RWPE2 (cell line): ENCODE measurements around the gene IL36B.
A peak's percentile ranks its signal among the peaks of the same experiment; 100 is the strongest.

ENCODE experiments used
- ATAC-seq: fragments of 200-7000 bp; cut with Tn5 transposase; 3 replicates; pipeline ENCODE4 v1.9.1; 2021; ENCODE audit warnings: low read depth
- DNase-seq: peaks from one replicate; pipeline ENCODE4 v3.0.0-alpha.2; 2020; ENCODE audit warnings: low spot score
- H3K27ac ChIP-seq: fragments of 450-650 bp; 2 replicates; pipeline ENCODE4 v1.5.1; 2017; ENCODE audit warnings: mild to moderate bottlenecking; ENCODE audit not compliant: poor library complexity, severe bottlenecking
- H3K27me3 ChIP-seq: fragments of 250-450 bp; sonication (Bioruptor Pico); 2 replicates; pipeline ENCODE4 v1.5.1; 2021; ENCODE audit warnings: mild to moderate bottlenecking, moderate library complexity; ENCODE audit not compliant: insufficient read depth, poor library complexity, severe bottlenecking
- H3K36me3 ChIP-seq: fragments of 250-450 bp; sonication (Bioruptor Pico); 2 replicates; pipeline ENCODE4 v1.5.1; 2020; ENCODE audit warnings: low read depth, mild to moderate bottlenecking, moderate library complexity
- H3K4me1 ChIP-seq: fragments of 250-450 bp; sonication (Bioruptor Pico); 2 replicates; pipeline ENCODE4 v1.5.1; 2021; ENCODE audit warnings: mild to moderate bottlenecking, moderate library complexity; ENCODE audit not compliant: insufficient read depth, poor library complexity, severe bottlenecking
- H3K4me3 ChIP-seq: fragments of 250-450 bp; sonication (Bioruptor Pico); 2 replicates; pipeline ENCODE4 v1.5.1; 2021; ENCODE audit warnings: mild to moderate bottlenecking, moderate library complexity; ENCODE audit not compliant: severe bottlenecking
- H3K9me3 ChIP-seq: fragments of 250-450 bp; sonication (Bioruptor Pico); 2 replicates; pipeline ENCODE4 v1.5.1; 2021; ENCODE audit warnings: mild to moderate bottlenecking, moderate library complexity; ENCODE audit not compliant: severe bottlenecking
- TF ChIP-seq, protein P1 (sequence below): fragments of 450-650 bp; IDR thresholded peaks from one replicate; pipeline ENCODE4 v1.5.1; 2017; ENCODE audit warnings: mild to moderate bottlenecking, moderate library complexity; ENCODE audit not compliant: poor library complexity, severe bottlenecking

Gene IL36B

GRCh38 chr2:113041871-113042270 lies 10.8 kb downstream of the IL36B start:
- Histone ChIP-seq H3K4me3 (no peak overlapping the region), H3K27me3 (no peaks in the 10 kb centered on the region), H3K27ac (no peak overlapping the region), H3K36me3 (no peaks in the 10 kb centered on the region), H3K4me1 (no peaks in the 10 kb centered on the region), H3K9me3 (no peaks in the 10 kb centered on the region)
- TF ChIP-seq, protein P1, sequence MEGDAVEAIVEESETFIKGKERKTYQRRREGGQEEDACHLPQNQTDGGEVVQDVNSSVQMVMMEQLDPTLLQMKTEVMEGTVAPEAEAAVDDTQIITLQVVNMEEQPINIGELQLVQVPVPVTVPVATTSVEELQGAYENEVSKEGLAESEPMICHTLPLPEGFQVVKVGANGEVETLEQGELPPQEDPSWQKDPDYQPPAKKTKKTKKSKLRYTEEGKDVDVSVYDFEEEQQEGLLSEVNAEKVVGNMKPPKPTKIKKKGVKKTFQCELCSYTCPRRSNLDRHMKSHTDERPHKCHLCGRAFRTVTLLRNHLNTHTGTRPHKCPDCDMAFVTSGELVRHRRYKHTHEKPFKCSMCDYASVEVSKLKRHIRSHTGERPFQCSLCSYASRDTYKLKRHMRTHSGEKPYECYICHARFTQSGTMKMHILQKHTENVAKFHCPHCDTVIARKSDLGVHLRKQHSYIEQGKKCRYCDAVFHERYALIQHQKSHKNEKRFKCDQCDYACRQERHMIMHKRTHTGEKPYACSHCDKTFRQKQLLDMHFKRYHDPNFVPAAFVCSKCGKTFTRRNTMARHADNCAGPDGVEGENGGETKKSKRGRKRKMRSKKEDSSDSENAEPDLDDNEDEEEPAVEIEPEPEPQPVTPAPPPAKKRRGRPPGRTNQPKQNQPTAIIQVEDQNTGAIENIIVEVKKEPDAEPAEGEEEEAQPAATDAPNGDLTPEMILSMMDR: peak; percentile 33
- no peak for DNase-seq
- ATAC-seq: no peak; the same call in 2 of the 3 replicates

GRCh38 chr2:113039719-113040118 lies 12.9 kb downstream of the IL36B start:
- DNase-seq (no peak), ATAC-seq (no peak)
- no peaks in the 10 kb centered on the region for H3K27me3 ChIP-seq
- H3K36me3 ChIP-seq: no peaks in the 10 kb centered on the region
- H3K4me1 ChIP-seq: no peaks in the 10 kb centered on the region
- H3K9me3 ChIP-seq: no peaks in the 10 kb centered on the region
- H3K27ac ChIP-seq: no peak overlapping the region
- TF ChIP-seq, protein P1: no peak
- no peak overlapping the region for H3K4me3 ChIP-seq

DNA sequence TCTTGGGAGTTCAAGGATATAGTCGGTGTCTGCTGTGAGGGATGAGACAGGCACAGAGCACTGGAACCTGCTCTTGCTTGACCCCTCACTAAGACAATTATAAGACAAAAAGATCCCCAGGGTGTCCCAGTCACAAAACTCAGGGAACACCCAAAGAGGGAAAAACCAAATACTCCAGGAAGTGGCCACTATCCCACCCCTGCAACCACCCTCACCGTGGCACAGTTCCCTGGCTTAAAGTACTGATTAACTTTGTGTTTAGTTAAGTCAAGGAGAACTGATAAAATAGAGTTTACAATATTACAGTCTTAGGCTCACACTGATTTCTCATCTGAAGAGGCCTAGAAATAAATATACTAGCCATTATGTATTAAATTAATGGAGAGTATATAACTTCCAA lies 13.5 kb downstream of the IL36B start:
- Histone ChIP-seq H3K27me3 (no peaks in the 10 kb centered on the region), H3K36me3 (no peaks in the 10 kb centered on the region), H3K4me1 (no peaks in the 10 kb centered on the region), H3K4me3 (no peak overlapping the region), H3K9me3 (no peaks in the 10 kb centered on the region), H3K27ac (no peak overlapping the region)
- ATAC-seq (no peak), DNase-seq (no peak)
- TF ChIP-seq, protein P1: no peak

DNA sequence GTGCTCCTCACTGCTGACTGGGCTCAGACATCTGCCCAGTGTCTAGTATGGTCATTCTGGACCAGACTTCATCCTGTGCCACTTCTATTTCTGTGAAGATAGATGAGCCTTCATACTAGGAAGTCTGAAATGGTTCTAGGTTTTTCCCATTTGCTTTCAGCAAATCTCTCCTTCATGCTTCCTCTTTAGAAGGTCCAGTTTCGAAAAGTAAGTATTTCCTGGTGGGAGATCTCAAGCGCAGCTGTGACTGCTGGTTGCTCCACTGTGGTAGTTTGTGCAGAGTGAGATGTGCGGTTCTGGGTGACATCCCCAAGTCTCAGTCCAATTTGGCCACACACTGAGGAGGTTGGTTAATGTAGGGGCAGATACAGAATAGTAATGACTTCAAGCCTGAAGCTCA lies 14.4 kb downstream of the IL36B start:
- no peak for ATAC-seq
- DNase-seq: no peak
- H3K36me3 ChIP-seq: no peaks in the 10 kb centered on the region
- H3K27me3 ChIP-seq: no peaks in the 10 kb centered on the region
- H3K27ac ChIP-seq: no peak overlapping the region
- no peaks in the 10 kb centered on the region for H3K4me1 ChIP-seq
- TF ChIP-seq, protein P1: no peak
- no peaks in the 10 kb centered on the region for H3K9me3 ChIP-seq
- no peak overlapping the region for H3K4me3 ChIP-seq

- Histone ChIP-seq H3K4me3 (no peak overlapping the region), H3K27ac (no peak overlapping the region), H3K27me3 (no peaks in the 10 kb centered on the region), H3K36me3 (no peaks in the 10 kb centered on the region), H3K9me3 (no peaks in the 10 kb centered on the region), H3K4me1 (no peaks in the 10 kb centered on the region)
- ATAC-seq: no peak
- no peak for DNase-seq
- TF ChIP-seq, protein P1: no peak
Measured at GRCh38 chr2:113036763-113037162, 15.9 kb downstream of the IL36B start.
